Measurements from ENCODE around the gene SIAH2.

Gene SIAH2

DNA sequence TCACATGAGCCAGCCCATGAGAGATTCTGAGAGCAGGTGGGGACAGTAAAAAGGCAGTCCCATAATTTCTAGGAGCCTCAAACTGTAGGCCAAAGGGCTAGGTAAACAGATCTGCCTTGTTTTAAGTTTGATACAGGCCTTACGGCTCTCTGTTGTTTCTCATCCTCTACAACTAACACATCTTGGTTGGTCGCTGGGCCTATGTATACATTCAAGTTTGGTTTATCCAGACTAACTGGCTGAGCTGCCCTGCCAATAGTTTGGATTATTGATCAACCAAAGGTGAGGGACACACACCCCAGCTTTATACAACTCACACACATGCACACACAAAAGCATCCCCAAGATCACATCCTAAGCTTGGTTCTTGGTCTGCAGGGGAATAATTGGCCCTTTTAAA is 3.0 kb downstream of the SIAH2 start:
- Histone ChIP-seq H3K9ac (ENCODE audit: low read length) (peak overlapping the region; percentile 12), H3K36me3 (ENCODE audit: insufficient read depth, low read length) (no peaks in the 10 kb centered on the region), H3K27ac (ENCODE audit: low read depth, low read length) (peak overlapping the region; percentile 7), H3K9me3 (ENCODE audit: low read length) (no peaks in the 10 kb centered on the region), H3K27me3 (ENCODE audit: control insufficient read depth in 1 of 2, insufficient read depth in 2 of 2, low read length in 2 of 2) (no peaks in the 10 kb centered on the region), H3K4me3 (ENCODE audit: low read depth in 1 of 2, low read length in 2 of 2) (peak overlapping the region in 1 of 2 donors; percentile 84), H3K4me1 (ENCODE audit: insufficient read depth, low read length) (peaks cover 43% of the 10 kb centered on the region)

DNA sequence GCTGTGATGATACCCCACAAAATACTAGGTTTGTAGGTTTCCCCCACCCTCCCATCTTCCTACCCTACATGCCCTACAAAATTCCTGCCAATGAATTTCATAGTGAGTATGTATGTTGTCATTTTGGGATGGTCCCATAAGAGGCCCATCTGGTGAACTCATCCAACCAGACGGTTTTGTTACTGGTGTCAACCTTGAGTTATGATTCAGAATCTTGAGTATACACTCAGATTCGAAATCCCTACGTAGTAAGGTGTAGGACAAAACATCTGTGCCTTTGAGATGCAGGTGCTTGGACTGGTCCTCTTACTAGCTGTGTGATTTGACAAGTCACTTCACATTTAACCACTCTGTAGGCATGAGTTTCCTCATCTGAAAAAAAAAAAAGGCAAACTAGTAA is 3.6 kb downstream of the SIAH2 start:
- H3K9me3 ChIP-seq (ENCODE audit: low read length) = no peaks in the 10 kb centered on the region
- H3K27ac ChIP-seq (ENCODE audit: low read depth, low read length) = no peak overlapping the region
- peak overlapping the region in 1 of 2 donors; percentile 84 for H3K4me3 ChIP-seq (ENCODE audit: low read depth in 1 of 2, low read length in 2 of 2)
- no peaks in the 10 kb centered on the region for H3K27me3 ChIP-seq (ENCODE audit: control insufficient read depth in 1 of 2, insufficient read depth in 2 of 2, low read length in 2 of 2)
- H3K9ac ChIP-seq (ENCODE audit: low read length) = no peak overlapping the region
- no peaks in the 10 kb centered on the region for H3K36me3 ChIP-seq (ENCODE audit: insufficient read depth, low read length)
- H3K4me1 ChIP-seq (ENCODE audit: insufficient read depth, low read length) = peaks cover 41% of the 10 kb centered on the region

GRCh38 chr3:150757768-150758167 is 5.2 kb downstream of the SIAH2 start:
- no peaks in the 10 kb centered on the region for H3K36me3 ChIP-seq (ENCODE audit: insufficient read depth, low read length)
- peaks cover 38% of the 10 kb centered on the region for H3K4me1 ChIP-seq (ENCODE audit: insufficient read depth, low read length)
- H3K9ac ChIP-seq (ENCODE audit: low read length) = no peak overlapping the region
- H3K9me3 ChIP-seq (ENCODE audit: low read length) = no peaks in the 10 kb centered on the region
- H3K4me3 ChIP-seq (ENCODE audit: low read depth in 1 of 2, low read length in 2 of 2) = no peak overlapping the region
- H3K27me3 ChIP-seq (ENCODE audit: control insufficient read depth in 1 of 2, insufficient read depth in 2 of 2, low read length in 2 of 2) = no peaks in the 10 kb centered on the region
- no peak overlapping the region for H3K27ac ChIP-seq (ENCODE audit: low read depth, low read length)

- H3K27ac ChIP-seq (ENCODE audit: low read depth, low read length) = no peak overlapping the region
- no peak overlapping the region for H3K9ac ChIP-seq (ENCODE audit: low read length)
- H3K27me3 ChIP-seq (ENCODE audit: control insufficient read depth in 1 of 2, insufficient read depth in 2 of 2, low read length in 2 of 2) = no peaks in the 10 kb centered on the region
- H3K36me3 ChIP-seq (ENCODE audit: insufficient read depth, low read length) = no peaks in the 10 kb centered on the region
- no peaks in the 10 kb centered on the region for H3K9me3 ChIP-seq (ENCODE audit: low read length)
- peaks cover 38% of the 10 kb centered on the region for H3K4me1 ChIP-seq (ENCODE audit: insufficient read depth, low read length)
- H3K4me3 ChIP-seq (ENCODE audit: low read depth in 1 of 2, low read length in 2 of 2) = no peak overlapping the region
Observed at GRCh38 chr3:150757364-150757763, 5.6 kb downstream of the SIAH2 start.

DNA sequence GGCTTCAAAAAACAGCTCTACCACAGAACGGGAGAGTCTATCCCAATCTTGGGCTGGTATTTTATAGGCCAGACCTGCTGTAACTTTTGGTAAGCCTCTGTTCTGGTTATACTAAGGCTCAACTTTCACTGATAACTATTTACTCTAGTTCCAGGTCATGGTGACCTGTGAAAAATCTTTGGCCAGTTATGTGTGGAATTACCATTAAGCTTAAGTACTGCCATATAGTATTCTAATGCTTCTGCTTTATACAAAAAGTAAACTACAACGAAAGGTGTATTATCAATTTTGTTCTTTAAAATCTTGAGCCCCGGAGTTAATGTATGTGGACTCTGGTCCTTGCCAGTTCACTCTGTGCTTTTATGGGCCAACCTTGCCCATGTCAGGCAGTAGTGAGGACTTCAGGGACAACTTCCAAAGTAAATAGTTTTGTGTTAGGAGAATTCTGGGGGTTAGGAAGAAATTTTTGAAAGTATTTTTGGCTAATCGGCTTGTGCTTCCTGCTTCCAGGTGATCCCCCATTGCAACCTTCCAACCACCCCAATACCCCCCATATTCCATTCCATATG is 6.4 kb downstream of the SIAH2 start:
- Histone ChIP-seq H3K27ac (ENCODE audit: low read depth, low read length) (no peak overlapping the region), H3K36me3 (ENCODE audit: insufficient read depth, low read length) (no peaks in the 10 kb centered on the region), H3K4me1 (ENCODE audit: insufficient read depth, low read length) (peaks cover 45% of the 10 kb centered on the region), H3K9me3 (ENCODE audit: low read length) (no peaks in the 10 kb centered on the region), H3K9ac (ENCODE audit: low read length) (no peak overlapping the region), H3K4me3 (ENCODE audit: low read depth in 1 of 2, low read length in 2 of 2) (no peak overlapping the region), H3K27me3 (ENCODE audit: control insufficient read depth in 1 of 2, insufficient read depth in 2 of 2, low read length in 2 of 2) (no peaks in the 10 kb centered on the region)

DNA sequence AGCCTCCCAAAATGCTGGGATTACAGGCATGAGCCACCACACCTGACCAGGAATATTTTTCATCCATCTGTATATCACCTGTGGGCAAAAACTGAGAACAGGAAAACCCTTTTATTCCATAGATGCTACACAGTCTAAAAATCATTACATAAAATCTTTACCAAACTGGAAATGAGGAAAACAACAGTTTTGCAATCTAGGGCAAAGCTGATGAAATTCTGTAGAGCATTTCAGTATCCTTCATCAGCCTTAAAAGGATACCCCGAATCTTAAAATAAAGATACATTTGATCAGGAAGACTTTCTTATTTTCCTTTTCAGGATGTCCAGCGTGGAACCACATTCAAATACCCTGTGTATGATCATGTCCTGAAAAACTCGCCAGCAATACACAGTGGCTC is 7.1 kb downstream of the SIAH2 start:
- no peak overlapping the region for H3K9ac ChIP-seq (ENCODE audit: low read length)
- H3K36me3 ChIP-seq (ENCODE audit: insufficient read depth, low read length) = no peaks in the 10 kb centered on the region
- H3K4me1 ChIP-seq (ENCODE audit: insufficient read depth, low read length) = peaks cover 47% of the 10 kb centered on the region

GRCh38 chr3:150754896-150755295 is 8.1 kb downstream of the SIAH2 start:
- Histone ChIP-seq H3K36me3 (ENCODE audit: insufficient read depth, low read length) (no peaks in the 10 kb centered on the region), H3K27ac (ENCODE audit: low read depth, low read length) (no peak overlapping the region), H3K27me3 (ENCODE audit: control insufficient read depth in 1 of 2, insufficient read depth in 2 of 2, low read length in 2 of 2) (no peaks in the 10 kb centered on the region), H3K4me3 (ENCODE audit: low read depth in 1 of 2, low read length in 2 of 2) (no peak overlapping the region), H3K9ac (ENCODE audit: low read length) (no peak overlapping the region), H3K4me1 (ENCODE audit: insufficient read depth, low read length) (peaks cover 39% of the 10 kb centered on the region), H3K9me3 (ENCODE audit: low read length) (no peaks in the 10 kb centered on the region)

More for the DNA sequence above, 7.1 kb downstream of the SIAH2 start:
- Histone ChIP-seq H3K27ac (ENCODE audit: low read depth, low read length) (no peak overlapping the region), H3K9me3 (ENCODE audit: low read length) (no peaks in the 10 kb centered on the region), H3K27me3 (ENCODE audit: control insufficient read depth in 1 of 2, insufficient read depth in 2 of 2, low read length in 2 of 2) (no peaks in the 10 kb centered on the region), H3K4me3 (ENCODE audit: low read depth in 1 of 2, low read length in 2 of 2) (no peak overlapping the region)

DNA sequence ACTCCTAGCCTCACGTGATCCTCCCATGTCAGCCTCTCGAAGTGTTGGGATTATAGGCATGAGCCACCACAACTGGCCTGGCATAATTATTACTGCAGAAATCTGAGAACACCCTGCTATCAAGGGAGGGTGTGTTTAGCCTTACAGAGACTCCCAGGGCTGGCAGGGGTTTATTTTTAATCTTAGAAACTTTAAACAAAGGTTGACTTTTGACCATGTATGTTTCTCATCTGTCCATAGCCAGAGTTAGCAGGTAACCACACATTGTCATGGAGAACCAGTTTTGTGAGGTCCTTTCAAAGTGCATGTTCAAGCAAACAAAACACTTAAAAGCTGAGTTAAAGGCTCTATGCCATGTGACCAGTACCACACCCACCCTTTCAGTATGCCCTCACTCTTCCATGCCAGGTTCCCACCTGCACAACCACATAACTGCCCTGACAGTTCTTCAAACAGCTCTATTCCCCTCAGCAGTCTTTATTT is 11.1 kb downstream of the SIAH2 start:
- no peaks in the 10 kb centered on the region for H3K9me3 ChIP-seq (ENCODE audit: low read length)
- peaks cover 25% of the 10 kb centered on the region for H3K4me1 ChIP-seq (ENCODE audit: insufficient read depth, low read length)
- no peak overlapping the region for H3K9ac ChIP-seq (ENCODE audit: low read length)
- H3K27me3 ChIP-seq (ENCODE audit: control insufficient read depth in 1 of 2, insufficient read depth in 2 of 2, low read length in 2 of 2) = no peaks in the 10 kb centered on the region
- no peak overlapping the region for H3K4me3 ChIP-seq (ENCODE audit: low read depth in 1 of 2, low read length in 2 of 2)
- H3K27ac ChIP-seq (ENCODE audit: low read depth, low read length) = no peak overlapping the region
- H3K36me3 ChIP-seq (ENCODE audit: insufficient read depth, low read length) = no peaks in the 10 kb centered on the region

DNA sequence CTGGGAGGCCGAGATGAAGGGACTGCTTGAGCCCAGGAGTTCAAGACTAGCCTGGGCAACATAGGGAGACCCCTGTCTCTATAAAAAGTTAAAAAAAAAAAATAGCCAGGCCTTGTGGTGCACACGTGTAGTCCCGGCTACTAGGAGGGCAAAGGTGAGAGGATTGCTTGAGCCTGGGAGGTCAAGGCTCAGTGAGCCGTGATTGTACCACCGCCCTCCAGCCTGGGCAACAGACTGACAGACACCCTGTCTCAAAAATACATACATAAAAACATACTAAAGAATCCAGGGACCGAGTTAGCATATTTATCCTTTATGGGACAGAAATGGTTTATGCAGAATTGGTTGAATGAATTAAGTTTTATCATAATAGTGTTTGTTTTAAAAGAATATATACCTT is 13.7 kb downstream of the SIAH2 start:
- H3K9me3 ChIP-seq (ENCODE audit: low read length) = no peaks in the 10 kb centered on the region
- H3K27me3 ChIP-seq (ENCODE audit: control insufficient read depth in 1 of 2, insufficient read depth in 2 of 2, low read length in 2 of 2) = no peaks in the 10 kb centered on the region
- H3K36me3 ChIP-seq (ENCODE audit: insufficient read depth, low read length) = no peaks in the 10 kb centered on the region
- no peak overlapping the region for H3K9ac ChIP-seq (ENCODE audit: low read length)
- no peak overlapping the region for H3K27ac ChIP-seq (ENCODE audit: low read depth, low read length)
- peaks cover 29% of the 10 kb centered on the region for H3K4me1 ChIP-seq (ENCODE audit: insufficient read depth, low read length)
- no peak overlapping the region for H3K4me3 ChIP-seq (ENCODE audit: low read depth in 1 of 2, low read length in 2 of 2)

DNA sequence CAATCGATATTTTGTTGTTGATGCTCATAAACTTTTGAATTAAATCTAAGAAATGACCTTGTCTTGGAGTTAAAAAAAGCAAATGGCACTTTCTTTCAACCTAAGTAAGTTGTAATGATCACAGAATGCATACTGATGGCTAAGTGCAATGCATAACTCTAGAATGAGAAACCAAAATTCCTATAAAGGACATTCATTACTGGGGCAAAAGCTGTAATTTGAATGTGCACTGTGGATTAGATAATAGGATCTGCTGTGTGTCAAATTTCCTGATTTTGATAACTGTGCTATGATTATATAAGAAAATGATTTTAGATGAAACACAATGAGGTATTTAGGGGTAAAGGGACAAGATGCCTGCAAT is 14.3 kb downstream of the SIAH2 start:
- H3K4me1 ChIP-seq (ENCODE audit: insufficient read depth, low read length) = peaks cover 35% of the 10 kb centered on the region
- H3K9ac ChIP-seq (ENCODE audit: low read length) = no peak overlapping the region
- H3K27me3 ChIP-seq (ENCODE audit: control insufficient read depth in 1 of 2, insufficient read depth in 2 of 2, low read length in 2 of 2) = no peaks in the 10 kb centered on the region
- no peak overlapping the region for H3K4me3 ChIP-seq (ENCODE audit: low read depth in 1 of 2, low read length in 2 of 2)
- H3K9me3 ChIP-seq (ENCODE audit: low read length) = no peaks in the 10 kb centered on the region
- no peaks in the 10 kb centered on the region for H3K36me3 ChIP-seq (ENCODE audit: insufficient read depth, low read length)
- no peak overlapping the region for H3K27ac ChIP-seq (ENCODE audit: low read depth, low read length)

DNA sequence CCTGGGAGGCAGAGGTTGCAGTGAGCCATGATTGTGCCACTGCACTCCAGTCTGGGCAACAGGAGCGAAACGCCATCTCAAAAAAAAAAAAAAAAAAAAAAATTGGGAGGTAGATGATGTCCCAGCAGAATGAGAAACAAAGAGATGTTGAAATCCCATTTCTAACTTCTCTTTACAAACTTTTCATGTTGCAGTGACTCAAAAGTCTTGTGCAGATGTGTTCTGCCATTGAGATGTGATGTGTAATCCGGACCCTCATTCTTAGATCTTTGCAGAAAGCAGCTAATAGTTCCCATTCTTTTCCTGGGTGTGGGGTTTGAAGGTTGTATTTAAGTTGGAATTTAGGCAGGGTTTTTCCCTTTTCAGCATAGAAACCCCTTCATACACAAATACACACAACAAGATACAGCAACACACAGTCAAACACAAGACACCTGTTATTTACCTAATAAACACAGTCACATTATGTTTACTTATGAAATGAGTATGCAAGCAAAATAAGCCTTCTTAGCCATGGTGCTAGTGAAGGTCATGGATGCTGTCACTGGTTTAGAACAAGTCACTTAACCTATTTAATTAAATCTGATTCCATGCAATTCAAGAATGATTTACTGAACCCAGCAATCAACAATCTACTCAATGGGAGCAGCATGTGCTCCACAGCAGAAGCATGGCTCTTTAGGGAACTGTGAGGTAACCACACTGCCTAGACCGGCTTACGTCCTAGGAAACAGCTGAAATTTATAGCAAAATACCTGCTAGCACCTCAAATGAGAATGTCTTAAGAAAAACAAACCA is 14.9 kb downstream of the SIAH2 start:
- H3K27me3 ChIP-seq (ENCODE audit: control insufficient read depth in 1 of 2, insufficient read depth in 2 of 2, low read length in 2 of 2) = no peaks in the 10 kb centered on the region
- H3K27ac ChIP-seq (ENCODE audit: low read depth, low read length) = no peak overlapping the region
- H3K4me1 ChIP-seq (ENCODE audit: insufficient read depth, low read length) = peaks cover 37% of the 10 kb centered on the region

More for the DNA sequence above, 14.9 kb downstream of the SIAH2 start:
- H3K9ac ChIP-seq (ENCODE audit: low read length) = no peak overlapping the region
- no peaks in the 10 kb centered on the region for H3K36me3 ChIP-seq (ENCODE audit: insufficient read depth, low read length)
- no peak overlapping the region for H3K4me3 ChIP-seq (ENCODE audit: low read depth in 1 of 2, low read length in 2 of 2)
- H3K9me3 ChIP-seq (ENCODE audit: low read length) = no peaks in the 10 kb centered on the region
